Large intestine (tissue), 3 donors: ENCODE results near the gene WDHD1. TPM values are rescaled to one million over a fixed set of nuclear protein-coding genes. Genes with fewer than 3 reads are reported as not detected.
"Not testable (repeated sequence)": the region's sequence is repeated elsewhere in the genome, so short reads cannot be mapped to it uniquely, and the experiment has no call there.

Experiments
- DNase-seq, 2 donors: peaks; one replicate each; pipeline versions ENCODE4 v3.0.0 to v3.0.0-alpha.2; 2013
- H3K27ac ChIP-seq: one replicate; pipeline ENCODE4 v1.5.1; 2013; ENCODE audit warnings: low read length
- H3K27me3 ChIP-seq: 2 replicates; pipeline ENCODE4 v1.6.1; 2013; ENCODE audit warnings: low read length; ENCODE audit not compliant: control insufficient read depth, insufficient read depth
- H3K36me3 ChIP-seq: 2 replicates; pipeline ENCODE4 v1.6.1; 2013; ENCODE audit warnings: low read length; ENCODE audit not compliant: control insufficient read depth, insufficient read depth
- H3K4me1 ChIP-seq: one replicate; pipeline ENCODE4 v1.6.1; 2013; ENCODE audit warnings: low read length; ENCODE audit not compliant: control insufficient read depth, insufficient read depth
- H3K4me3 ChIP-seq: one replicate; pipeline ENCODE4 v1.5.1; 2013; ENCODE audit warnings: low read length
- H3K9me3 ChIP-seq: one replicate; pipeline ENCODE4 v1.6.1; 2013; ENCODE audit warnings: mild to moderate bottlenecking, low read depth, low read length, moderate library complexity; ENCODE audit not compliant: control insufficient read depth
- WGBS: methylation state at CpG from one replicate; pipeline ENCODE4 v1.1.5; 2013; ENCODE audit warnings: low lambda C conversion rate; ENCODE audit not compliant: insufficient coverage; 5-methylcytosine and 5-hydroxymethylcytosine counted together
- polyA plus RNA-seq: library from polyadenylated mRNA; unstranded; fragments of 120-200 nt; gene quantifications from one replicate; pipeline ENCODE4 v1.2.1, GENCODE V29; 2013

WDHD1 gene
- polyA plus RNA-seq, 1 donor = 8.1 TPM

DNA sequence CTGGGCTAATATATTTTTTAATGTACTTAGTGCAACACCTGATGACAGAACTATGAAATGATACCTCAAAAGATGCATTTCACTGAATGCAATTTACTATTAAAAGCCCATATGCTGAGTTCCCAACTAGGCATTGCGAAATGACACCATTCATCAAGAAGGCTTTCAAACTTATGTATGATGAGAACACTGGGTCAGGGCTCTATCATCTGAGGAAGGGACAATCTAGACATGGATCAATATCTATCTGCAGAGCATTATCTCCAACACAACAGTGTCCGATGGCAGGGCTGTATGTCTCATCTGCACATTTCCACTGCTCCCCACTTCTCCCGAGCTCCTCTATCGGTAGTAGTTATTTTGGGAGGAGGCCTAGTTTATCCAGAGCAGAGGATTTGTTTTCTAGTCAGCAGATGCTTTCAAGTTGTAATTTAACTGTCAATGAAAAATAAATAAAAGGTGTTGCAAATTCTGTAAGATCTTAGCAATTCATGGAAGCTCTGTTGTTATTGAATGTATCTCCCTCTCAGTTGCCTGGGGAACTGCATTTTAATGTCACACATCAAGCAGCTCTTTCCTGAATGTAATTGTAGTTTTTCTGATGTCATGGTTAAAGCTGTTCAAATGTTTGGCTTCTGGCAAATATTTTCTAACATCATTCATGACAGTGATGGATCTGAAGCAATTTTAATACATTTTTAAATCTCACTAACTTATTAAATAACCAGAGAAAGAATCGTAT lies 116.9 kb downstream of the WDHD1 start:
- no peaks in the 10 kb centered on the region for H3K27me3 ChIP-seq
- no CpG with 5 or more reads among the region's 5 CpGs for WGBS
- DNase-seq = no peak
- no peaks in the 10 kb centered on the region for H3K36me3 ChIP-seq
- no peak overlapping the region for H3K27ac ChIP-seq
- no peak overlapping the region for H3K4me3 ChIP-seq
- no peaks in the 10 kb centered on the region for H3K9me3 ChIP-seq
- H3K4me1 ChIP-seq = peaks cover 4% of the 10 kb centered on the region

DNA sequence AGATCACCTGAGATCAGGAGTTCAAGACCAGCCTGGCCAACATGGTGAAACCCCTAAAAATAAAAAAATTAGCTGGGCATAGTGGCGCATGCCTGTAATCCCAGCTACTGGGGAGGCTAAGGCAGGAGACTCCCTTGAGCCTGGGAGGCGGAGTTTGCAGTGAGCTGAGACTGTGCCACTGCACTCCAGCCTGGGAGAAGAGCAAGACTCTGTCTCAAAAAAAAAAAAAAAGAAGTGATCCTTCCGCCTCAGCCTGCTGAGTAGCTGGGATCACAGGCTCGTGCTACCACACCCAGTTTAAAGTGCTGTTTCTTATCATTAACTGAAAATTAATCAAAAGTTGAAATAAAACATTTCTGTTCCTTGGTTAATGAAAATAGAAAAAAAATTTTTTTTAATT lies 117.9 kb downstream of the WDHD1 start:
- H3K9me3 ChIP-seq, H3K4me1 ChIP-seq, H3K36me3 ChIP-seq, H3K4me3 ChIP-seq, H3K27me3 ChIP-seq, H3K27ac ChIP-seq: not testable (repeated sequence)
- peak; percentile 25 to 65 for DNase-seq
- no CpG with 5 or more reads among the region's 4 CpGs for WGBS

GRCh38 chr14:54908190-54908589 lies 118.7 kb downstream of the WDHD1 start:
- H3K4me1 ChIP-seq = peaks cover 4% of the 10 kb centered on the region
- no peaks in the 10 kb centered on the region for H3K9me3 ChIP-seq
- no peaks in the 10 kb centered on the region for H3K27me3 ChIP-seq
- peak in 1 of 2 donors; percentile 35 for DNase-seq
- H3K36me3 ChIP-seq = no peaks in the 10 kb centered on the region
- WGBS = 82% methylated on average over 2 of the region's 4 CpGs
- H3K4me3 ChIP-seq = no peak overlapping the region
- H3K27ac ChIP-seq = no peak overlapping the region

GRCh38 chr14:54906075-54906474 lies 120.8 kb downstream of the WDHD1 start:
- H3K27me3 ChIP-seq = peaks cover 5% of the 10 kb centered on the region
- H3K4me1 ChIP-seq = peaks cover 4% of the 10 kb centered on the region
- no peak overlapping the region for H3K27ac ChIP-seq
- H3K9me3 ChIP-seq = peaks cover 3% of the 10 kb centered on the region
- DNase-seq = no peak
- H3K4me3 ChIP-seq = no peak overlapping the region
- no peaks in the 10 kb centered on the region for H3K36me3 ChIP-seq

GRCh38 chr14:54902521-54903420 lies 124.1 kb downstream of the WDHD1 start, which contains the start of gene GCH1:
Gene GCH1, minus strand, starts transcription at chr14:54902826. Its CDS starts 163 bp downstream, at chr14:54902663.
- H3K27me3 ChIP-seq = peaks cover 5% of the 10 kb centered on the region
- peak within 1 kb of the TSS; percentile 93 for H3K27ac ChIP-seq
- H3K36me3 ChIP-seq = no peaks in the 10 kb centered on the region
- DNase-seq = peak; percentile 84 to 93
- peak within 1 kb of the TSS; percentile 83 for H3K4me3 ChIP-seq
- H3K9me3 ChIP-seq = peaks cover 3% of the 10 kb centered on the region
- no CpG with 5 or more reads among the region's 83 CpGs for WGBS
- no peaks in the 10 kb centered on the region for H3K4me1 ChIP-seq

DNA sequence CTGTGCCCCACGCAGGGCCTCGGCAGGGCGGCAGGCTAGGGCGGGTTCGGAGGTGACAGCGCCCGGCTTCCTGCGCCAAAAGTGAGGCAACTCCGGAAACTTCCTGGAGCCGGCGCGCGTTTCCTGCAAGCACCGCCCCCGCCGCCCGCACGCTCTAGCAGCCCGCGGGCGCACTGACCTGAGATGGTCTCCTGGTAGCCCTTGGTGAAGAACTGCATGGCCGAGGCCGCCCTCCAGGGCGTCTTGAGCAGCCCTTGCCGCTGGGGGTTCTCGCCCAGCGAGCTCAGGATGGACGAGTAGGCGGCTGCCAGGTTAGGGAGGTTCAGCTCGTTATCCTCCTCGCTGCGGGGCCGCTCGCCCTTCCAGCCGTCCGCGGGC lies 124.8 kb downstream of the WDHD1 start:
- DNase-seq = peak; percentile 69 to 85
- Histone ChIP-seq H3K4me1 (no peaks in the 10 kb centered on the region), H3K27ac (peak overlapping the region; percentile 93), H3K36me3 (no peaks in the 10 kb centered on the region), H3K4me3 (peak overlapping the region; percentile 83), H3K9me3 (peaks cover 3% of the 10 kb centered on the region), H3K27me3 (peaks cover 5% of the 10 kb centered on the region)
- WGBS = no CpG with 5 or more reads among the region's 37 CpGs

- H3K9me3 ChIP-seq = peaks cover 3% of the 10 kb centered on the region
- WGBS = no CpG with 5 or more reads among the region's 42 CpGs
- peak in 1 of 2 donors; percentile 22 for DNase-seq
Observed at GRCh38 chr14:54901380-54902142, 125.3 kb downstream of the WDHD1 start.

DNA sequence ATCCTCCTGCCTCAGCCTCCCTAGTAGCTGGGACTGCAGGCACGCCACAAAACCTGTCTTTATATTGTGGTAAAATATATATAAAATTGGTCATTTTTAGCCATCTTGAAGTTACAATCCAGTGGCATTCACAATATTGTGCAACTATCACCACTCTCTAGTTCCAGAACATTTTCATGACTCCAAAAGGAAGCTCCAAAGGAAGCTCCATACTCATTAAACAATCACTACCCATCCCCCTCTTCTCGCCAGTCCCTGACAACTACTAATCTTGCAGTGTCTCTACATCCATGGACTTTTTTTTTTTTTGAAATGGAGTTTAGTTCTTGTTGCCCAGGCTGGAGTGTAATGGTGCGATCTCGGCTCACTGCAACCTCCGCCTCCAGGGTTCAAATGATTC lies 127.3 kb downstream of the WDHD1 start:
- Histone ChIP-seq H3K27me3 (peaks cover 5% of the 10 kb centered on the region), H3K36me3 (no peaks in the 10 kb centered on the region), H3K27ac (no peak overlapping the region), H3K9me3 (peaks cover 3% of the 10 kb centered on the region), H3K4me3 (no peak overlapping the region), H3K4me1 (no peaks in the 10 kb centered on the region)
- DNase-seq = no peak
- WGBS = no CpG with 5 or more reads among the region's 5 CpGs

More at GRCh38 chr14:54901380-54902142, 125.3 kb downstream of the WDHD1 start:
- H3K27ac ChIP-seq = peak overlapping the region; percentile 93
- no peaks in the 10 kb centered on the region for H3K36me3 ChIP-seq
- peak overlapping the region; percentile 83 for H3K4me3 ChIP-seq
- H3K27me3 ChIP-seq = peaks cover 5% of the 10 kb centered on the region
- H3K4me1 ChIP-seq = no peaks in the 10 kb centered on the region

- not testable (repeated sequence) for H3K4me1 ChIP-seq, H3K27ac ChIP-seq, H3K9me3 ChIP-seq, DNase-seq, H3K36me3 ChIP-seq, H3K4me3 ChIP-seq, H3K27me3 ChIP-seq
- 100% methylated on average over 2 of the region's 5 CpGs for WGBS
Observed at GRCh38 chr14:54897809-54898555, 128.9 kb downstream of the WDHD1 start.
